GM12801 (cell line): ENCODE measurements around the gene MAGI3.

Experiments
- CTCF ChIP-seq: IDR thresholded peaks from one replicate; pipeline ENCODE4 v1.5.1; 2011; ENCODE audit warnings: control low read depth; ENCODE audit not compliant: insufficient read length; ENCODE audit errors: extremely low read depth

Gene MAGI3

GRCh38 chr1:113401067-113401466 lies 10.8 kb downstream of the MAGI3 start:
- TF ChIP-seq CTCF: no peak

DNA sequence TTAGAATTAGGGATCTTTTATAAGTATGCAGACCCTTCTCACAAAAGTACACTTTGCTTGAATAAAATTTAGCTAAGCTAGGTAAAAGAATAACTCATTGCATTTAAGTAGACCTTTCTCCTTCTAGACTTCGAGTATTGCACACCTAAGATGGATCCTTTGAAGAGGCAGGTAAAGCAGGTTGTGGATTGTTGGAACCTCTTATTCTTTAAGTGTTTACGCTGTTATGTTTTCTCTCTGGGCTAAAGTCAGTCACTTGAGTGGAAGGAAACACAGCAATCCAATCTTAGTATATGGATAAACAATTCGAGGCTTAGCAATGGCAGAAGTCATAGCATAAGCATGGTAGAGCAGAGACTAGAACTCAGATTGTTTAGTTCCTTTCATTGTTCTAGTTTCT lies 11.4 kb downstream of the MAGI3 start:
- TF ChIP-seq CTCF: no peak

DNA sequence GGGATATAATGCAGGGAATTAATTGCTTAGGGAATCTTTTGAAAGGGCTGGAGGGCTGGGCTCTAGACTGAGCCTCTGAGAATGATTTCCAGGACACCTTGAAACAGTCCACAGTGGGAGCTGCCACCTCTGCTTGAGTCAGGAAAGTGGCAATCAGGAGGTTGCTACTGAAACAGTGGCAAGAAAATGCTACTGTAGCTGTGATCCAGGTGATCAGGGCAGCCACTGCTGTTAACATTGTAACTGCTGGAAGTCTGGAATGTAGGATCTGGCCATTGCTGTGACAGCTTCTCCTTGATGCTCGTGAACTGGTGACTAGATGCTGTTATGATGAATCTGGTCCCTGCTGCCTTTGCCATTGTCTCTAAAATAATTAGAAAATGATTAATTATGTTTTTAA lies 12.8 kb downstream of the MAGI3 start:
- TF ChIP-seq CTCF: no peak

- TF ChIP-seq CTCF: no peak
Measured at GRCh38 chr1:113405573-113405972, 15.3 kb downstream of the MAGI3 start.

DNA sequence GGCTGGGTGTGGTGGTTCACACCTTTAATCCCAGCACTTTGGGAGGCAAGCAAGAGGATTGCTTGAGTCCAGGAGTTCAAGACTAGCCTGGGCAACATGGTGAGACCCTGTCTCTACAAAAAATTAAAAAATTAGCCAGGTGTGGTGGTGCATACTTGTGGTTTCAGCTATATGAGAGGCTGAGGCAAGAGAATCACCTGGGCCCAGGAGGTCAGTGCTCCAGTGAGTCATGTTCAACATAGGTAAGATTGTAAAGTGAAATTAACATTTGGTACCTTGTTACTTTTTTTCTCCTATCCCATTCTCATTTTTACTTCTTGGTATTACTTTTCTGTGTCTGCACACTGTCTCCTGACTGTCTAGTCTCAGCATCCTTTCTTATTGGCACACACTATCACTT lies 19.0 kb downstream of the MAGI3 start:
- TF ChIP-seq CTCF: no peak

GRCh38 chr1:113415310-113416070 lies 25.2 kb downstream of the MAGI3 start:
- no peak for TF ChIP-seq CTCF

GRCh38 chr1:113416496-113416895 lies 26.2 kb downstream of the MAGI3 start:
- TF ChIP-seq CTCF: no peak
